NCI-H524 (cell line): ENCODE results near the gene SNCG.
"Not testable (repeated sequence)": the region's sequence is repeated elsewhere in the genome, so short reads cannot be mapped to it uniquely, and the experiment has no call there.

Experiments used
- DNase-seq, 2 experiments: peaks; one replicate each; lab custom pipeline; 2025; lab: John Stamatoyannopoulos, UW

The SNCG gene

DNA sequence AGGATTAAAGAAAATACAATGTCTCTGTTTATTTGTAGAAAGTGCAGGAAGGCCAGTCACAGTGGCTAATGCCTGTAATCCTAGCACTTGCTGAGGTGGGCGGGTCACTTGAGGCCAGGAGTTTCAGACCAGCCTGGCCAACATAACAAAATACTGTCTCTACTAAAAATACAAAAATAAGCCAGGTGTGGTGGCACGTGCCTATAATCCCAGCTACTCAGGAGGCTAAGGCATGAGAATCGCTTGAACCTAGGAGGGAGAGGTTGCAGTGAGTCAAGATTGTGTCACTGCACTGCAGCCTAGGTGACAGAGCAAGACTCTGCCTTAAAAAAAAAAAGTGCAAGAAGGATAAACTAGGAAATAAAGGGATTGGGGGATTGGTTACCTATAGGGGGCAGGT is 20.1 kb downstream of the SNCG start:
- not testable (repeated sequence) for DNase-seq

DNA sequence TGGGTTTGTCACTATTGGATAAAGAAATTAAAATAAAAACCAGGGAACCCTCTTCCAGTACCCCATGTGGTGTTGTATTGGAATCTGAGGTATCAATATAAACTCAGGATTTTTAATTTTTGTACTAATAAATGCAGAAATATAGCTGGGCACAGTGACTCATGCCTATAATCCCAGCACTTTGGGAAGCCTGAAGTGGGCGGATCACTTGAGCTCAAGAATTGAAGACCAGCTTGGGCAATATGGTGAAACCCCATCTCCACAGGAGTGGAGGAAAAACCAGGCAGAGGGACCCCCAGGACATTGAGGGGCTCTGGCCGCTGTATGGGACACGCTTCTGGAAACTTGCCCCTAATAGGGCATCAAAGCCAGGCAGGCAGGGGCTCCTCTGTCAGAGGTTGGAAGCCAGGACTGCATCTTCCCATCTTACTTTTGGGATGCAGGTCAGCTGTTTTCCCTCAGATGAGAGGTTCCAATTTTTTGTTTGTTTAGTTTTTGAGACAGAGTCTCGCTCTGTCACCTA is 21.0 kb downstream of the SNCG start:
- no peak for DNase-seq

DNA sequence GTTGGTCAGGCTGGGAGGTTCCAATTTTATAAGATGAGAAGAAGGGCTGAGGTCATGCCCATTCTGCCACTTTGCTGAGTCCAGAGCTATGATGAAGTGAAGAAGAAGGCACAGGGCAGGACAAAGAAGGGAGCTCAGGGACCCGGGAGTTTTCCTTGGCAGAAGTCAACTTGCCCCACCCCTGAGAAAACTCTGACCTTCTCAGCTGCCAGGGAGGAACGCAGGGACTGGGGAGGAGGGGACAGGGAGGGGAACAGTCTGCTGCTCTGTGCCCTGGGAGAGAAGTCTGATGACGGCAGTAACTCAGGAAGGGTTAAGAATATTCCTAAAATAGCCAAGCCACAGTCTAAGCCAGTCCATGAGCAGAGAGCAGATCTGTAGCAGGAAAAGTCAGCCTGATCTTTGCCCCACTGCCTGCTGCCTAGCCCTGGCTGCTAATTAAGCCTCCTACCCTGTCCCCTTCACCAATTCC is 21.6 kb downstream of the SNCG start:
- DNase-seq = no peak

DNA sequence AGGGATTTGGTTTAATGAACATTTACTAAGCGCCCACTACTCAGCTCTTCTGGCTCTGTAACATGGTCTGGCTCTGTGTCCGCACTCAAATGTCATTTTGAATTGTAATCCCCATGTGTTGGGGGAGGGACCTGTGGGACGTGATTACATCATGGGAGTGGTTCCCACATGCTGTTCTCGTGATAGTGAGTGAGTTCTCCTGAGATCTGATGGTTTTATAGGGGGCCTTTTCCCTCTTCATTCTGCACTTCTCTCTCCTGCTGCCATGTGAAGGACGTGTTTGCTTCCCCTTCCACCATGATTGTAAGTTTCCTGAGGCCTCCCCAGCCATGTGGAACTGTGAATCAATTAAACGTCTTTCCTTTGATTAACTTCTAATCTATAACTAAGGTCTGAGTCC is 22.6 kb downstream of the SNCG start:
- DNase-seq = not testable (repeated sequence)

DNA sequence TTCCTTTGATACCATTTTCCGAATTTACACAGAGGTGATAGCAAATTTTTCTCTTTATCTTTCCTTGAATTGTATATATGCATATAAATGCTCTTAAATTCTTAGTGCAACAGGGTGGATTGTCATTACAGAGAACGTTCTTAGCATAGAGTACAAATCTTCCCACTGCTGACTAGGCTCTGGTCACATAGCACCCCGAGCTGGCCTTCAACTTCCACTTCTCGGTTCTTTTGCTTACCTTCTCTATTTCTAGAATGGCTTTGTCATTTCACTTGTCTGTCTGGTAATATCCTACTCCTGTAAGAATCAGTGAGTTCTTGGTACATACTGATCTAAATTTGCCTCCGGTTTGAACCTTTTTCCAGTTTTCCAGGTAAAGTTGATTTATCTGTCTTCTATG is 23.3 kb downstream of the SNCG start:
- no peak for DNase-seq

DNA sequence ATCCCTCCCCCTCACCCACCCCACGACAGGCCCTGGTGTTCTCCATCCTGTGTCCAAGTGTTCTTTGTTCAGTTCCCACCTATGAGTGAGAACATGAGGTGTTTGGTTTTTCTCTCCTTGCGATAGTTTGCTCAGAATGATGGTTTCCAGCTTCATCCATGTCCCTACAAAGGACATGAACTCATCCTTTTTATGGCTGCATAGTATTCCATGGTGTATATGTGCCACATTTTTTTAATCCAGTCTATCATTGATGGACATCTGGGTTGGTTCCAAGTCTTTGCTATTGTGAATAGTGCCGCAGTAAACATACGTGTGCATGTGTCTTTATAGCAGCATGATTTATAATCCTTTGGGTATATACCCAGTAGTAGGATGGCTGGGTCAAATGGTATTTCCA is 26.1 kb downstream of the SNCG start:
- not testable (repeated sequence) for DNase-seq

GRCh38 chr10:86988520-86988919 is 30.1 kb downstream of the SNCG start:
- no peak for DNase-seq

- DNase-seq = not testable (repeated sequence)
Measured at GRCh38 chr10:86991362-86991761, 33.0 kb downstream of the SNCG start.

DNA sequence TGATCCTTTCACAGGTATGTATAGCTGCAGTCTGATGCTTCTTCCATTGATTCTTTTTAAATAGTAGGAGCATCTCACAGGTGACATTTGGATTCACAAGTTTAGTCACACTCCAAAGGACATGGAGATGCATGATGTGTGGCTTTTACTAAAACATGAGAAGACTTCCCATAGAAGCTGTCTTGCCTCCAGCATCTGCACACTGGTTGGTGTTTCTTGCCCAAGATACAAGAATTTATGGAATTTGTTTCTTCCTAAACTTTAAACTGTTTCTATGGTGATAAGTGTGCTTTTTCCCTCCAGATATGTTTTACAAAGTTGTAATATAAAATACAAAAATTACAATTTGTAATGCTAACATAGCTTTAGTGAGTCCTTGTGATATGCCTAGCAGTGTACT is 34.1 kb downstream of the SNCG start:
- no peak for DNase-seq

- DNase-seq = no peak
Measured at GRCh38 chr10:86992929-86993328, 34.5 kb downstream of the SNCG start.

- not testable (repeated sequence) for DNase-seq
Measured at GRCh38 chr10:86999802-87000403, 41.5 kb downstream of the SNCG start.

DNA sequence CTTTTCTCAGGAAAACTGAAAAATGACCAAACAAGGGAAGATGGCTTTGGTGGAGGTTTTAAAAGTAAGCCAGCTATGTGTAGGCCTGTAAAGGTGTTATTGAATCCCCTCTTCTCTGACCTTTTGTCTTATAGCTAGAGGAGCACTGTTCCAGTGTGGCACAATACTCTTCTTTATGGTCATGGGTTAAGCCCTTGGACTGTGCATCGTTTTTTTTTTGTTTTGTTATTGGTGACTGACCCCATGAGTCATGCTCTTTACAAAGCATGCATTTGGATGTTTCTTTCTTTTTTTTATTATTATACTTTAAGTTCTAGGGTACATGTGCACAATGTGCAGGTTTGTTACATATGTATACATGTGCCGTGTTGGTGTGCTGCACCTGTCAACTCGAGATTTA is 42.1 kb downstream of the SNCG start:
- no peak for DNase-seq

DNA sequence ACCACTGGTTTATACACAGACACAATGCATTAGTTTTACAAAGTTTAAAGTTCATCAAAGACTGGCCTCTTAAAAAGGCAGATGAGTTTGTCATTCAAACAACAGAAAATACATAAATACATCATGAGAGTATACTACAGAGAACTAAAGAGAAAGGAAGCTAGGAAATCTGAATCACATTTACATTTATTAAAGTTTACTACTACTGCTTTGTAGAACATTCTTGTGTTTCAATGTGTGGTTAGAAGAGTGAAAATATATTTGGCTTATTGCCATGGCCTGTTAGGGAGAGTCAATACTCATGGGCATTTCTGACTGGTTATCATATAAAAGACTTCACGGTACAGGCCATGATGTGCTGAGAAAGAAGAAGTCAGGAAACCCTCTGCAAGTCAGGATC is 48.7 kb downstream of the SNCG start:
- DNase-seq = not testable (repeated sequence)

DNA sequence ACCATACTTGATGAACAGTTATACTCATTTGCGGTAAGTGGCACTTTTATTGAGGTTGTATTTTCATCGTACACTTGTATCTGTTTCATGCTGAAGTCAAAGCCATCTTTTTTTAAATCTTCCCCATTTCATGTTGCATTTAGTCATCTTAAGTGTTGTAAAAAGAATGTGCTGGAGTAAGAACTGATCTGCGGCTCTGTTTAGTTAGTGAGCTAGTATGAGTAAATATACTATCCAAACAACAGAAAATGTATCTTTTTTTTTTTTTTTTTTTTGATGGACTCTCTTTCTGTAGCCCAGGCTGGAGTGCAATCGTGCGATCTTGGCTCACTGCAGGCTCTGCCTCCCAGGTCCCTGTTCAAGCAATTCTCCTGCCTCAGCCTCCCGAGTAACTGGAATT is 49.3 kb downstream of the SNCG start:
- not testable (repeated sequence) for DNase-seq

DNA sequence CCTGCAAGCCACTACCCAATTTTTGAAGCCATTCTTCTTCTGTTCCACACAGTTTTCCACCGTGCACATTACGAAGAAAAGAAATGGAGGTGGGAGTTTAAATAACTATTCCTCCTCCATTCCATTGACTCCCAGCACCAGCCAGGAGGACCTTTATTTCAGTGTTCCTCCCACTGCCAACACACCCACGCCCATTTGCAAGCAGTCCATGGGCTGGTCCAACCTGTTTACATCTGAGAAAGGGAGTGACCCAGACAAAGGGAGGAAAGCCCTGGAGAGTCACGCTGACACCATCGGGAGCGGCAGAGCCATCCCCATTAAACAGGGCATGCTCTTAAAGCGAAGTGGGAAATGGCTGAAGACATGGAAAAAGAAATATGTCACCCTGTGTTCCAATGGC is 49.9 kb downstream of the SNCG start:
- not testable (repeated sequence) for DNase-seq

GRCh38 chr10:87009134-87009696 is 50.8 kb downstream of the SNCG start:
- not testable (repeated sequence) for DNase-seq
